HepG2 (cell line): ENCODE data around the gene MAST1.

Source experiments
- EP300 ChIP-seq, 3 experiments: sonication (generic) in 1 of 3; formaldehyde crosslinking in 1 of 3; IDR thresholded peaks; 2 replicates each; pipeline versions ENCODE4 v1.5.1 to v1.6.1; 2011 to 2020; ENCODE audit warnings: low read depth in 2 of 3, low read length in 2 of 3, borderline replicate concordance in 1 of 3, improper control_type of control experiment in 1 of 3, mild to moderate bottlenecking in 1 of 3, missing genetic modification reagents in 1 of 3, moderate library complexity in 1 of 3
- IKZF1 ChIP-seq: fragments of 450-650 bp; IDR thresholded peaks from 2 replicates; pipeline ENCODE4 v1.7.1; 2016
- KLF16 ChIP-seq, 2 experiments: sonication (generic) in 1 of 2; formaldehyde crosslinking in 1 of 2; IDR thresholded peaks; 2 replicates each; pipeline versions ENCODE4 v1.6.1 to v1.8.0; 2016 to 2023; ENCODE audit warnings: missing genetic modification reagents in 2 of 2, missing compliant biosample characterization in 1 of 2
- NR3C1 ChIP-seq: sonication (generic); formaldehyde crosslinking; IDR thresholded peaks from 2 replicates; pipeline ENCODE4 v1.4.0; 2020; ENCODE audit warnings: missing genetic modification reagents
- POLR2A ChIP-seq, 2 experiments: IDR thresholded peaks; 2 replicates each; pipeline ENCODE4 v1.6.1; 2011; ENCODE audit warnings: low read depth in 2 of 2, low read length in 2 of 2, mild to moderate bottlenecking in 1 of 2, moderate library complexity in 1 of 2; ENCODE audit not compliant: insufficient read depth in 1 of 2
- ZNF510 ChIP-seq: sonication (generic); formaldehyde crosslinking; IDR thresholded peaks from 2 replicates; pipeline ENCODE4 v1.4.0; 2020; ENCODE audit warnings: low read depth, mild to moderate bottlenecking, missing genetic modification reagents
- TF ChIP-seq, protein P1 (sequence below): IDR thresholded peaks from 2 replicates; pipeline ENCODE4 v1.6.1; 2012; ENCODE audit warnings: low read depth, low read length, improper control_type of control experiment
- TF ChIP-seq, protein P2 (sequence below): sonication (generic); formaldehyde crosslinking; IDR thresholded peaks from 2 replicates; pipeline ENCODE4 v1.5.0; 2020; ENCODE audit warnings: mild to moderate bottlenecking, missing genetic modification reagents, moderate library complexity
- TF ChIP-seq, protein P3 (sequence below): sonication (generic); formaldehyde crosslinking; IDR thresholded peaks from 2 replicates; pipeline ENCODE4 v1.4.0; 2020; ENCODE audit warnings: missing genetic modification reagents
- TF ChIP-seq, protein P4 (sequence below): sonication (generic); formaldehyde crosslinking; IDR thresholded peaks from 2 replicates; pipeline ENCODE4 v1.9.0; 2022; ENCODE audit warnings: low read depth, missing genetic modification reagents

DNA sequence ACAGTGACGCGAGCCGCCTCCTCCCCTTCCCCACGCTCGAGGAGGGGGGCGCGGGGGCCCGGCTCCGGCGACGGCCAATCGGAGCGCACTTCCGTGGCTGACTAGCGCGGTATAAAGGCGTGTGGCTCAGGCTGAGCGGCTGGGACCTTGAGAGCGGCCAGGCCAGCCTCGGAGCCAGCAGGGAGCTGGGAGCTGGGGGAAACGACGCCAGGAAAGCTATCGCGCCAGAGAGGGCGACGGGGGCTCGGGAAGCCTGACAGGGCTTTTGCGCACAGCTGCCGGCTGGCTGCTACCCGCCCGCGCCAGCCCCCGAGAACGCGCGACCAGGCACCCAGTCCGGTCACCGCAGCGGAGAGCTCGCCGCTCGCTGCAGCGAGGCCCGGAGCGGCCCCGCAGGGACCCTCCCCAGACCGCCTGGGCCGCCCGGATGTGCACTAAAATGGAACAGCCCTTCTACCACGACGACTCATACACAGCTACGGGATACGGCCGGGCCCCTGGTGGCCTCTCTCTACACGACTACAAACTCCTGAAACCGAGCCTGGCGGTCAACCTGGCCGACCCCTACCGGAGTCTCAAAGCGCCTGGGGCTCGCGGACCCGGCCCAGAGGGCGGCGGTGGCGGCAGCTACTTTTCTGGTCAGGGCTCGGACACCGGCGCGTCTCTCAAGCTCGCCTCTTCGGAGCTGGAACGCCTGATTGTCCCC is 46.8 kb upstream of the MAST1 start, which contains the start of gene JUNB:
- TF ChIP-seq EP300 (IDR thresholded peaks at IDR 0.05; ENCODE audit: low read depth in 2 of 2, low read length in 2 of 2) (peak; percentile 31 to 54; a peak in 1 of 4 replicates), EP300 (CRISPR knock-in tag; IDR thresholded peaks at IDR 0.05; ENCODE audit: borderline replicate concordance) (peak; percentile 74; the same call in 1 of the 2 replicates), POLR2A (IDR thresholded peaks at IDR 0.05; ENCODE audit: insufficient read depth in 1 of 2, low read depth in 2 of 2, low read length in 2 of 2) (peak; percentile 100), IKZF1 (no peak), ZNF510 (no peak), NR3C1 (CRISPR knock-in tag) (no peak), KLF16 (CRISPR knock-in tag; IDR thresholded peaks at IDR 0.05) (peak in 1 of 2 experiments; percentile 97; a peak in 1 of 4 replicates)
- TF ChIP-seq, protein P1, sequence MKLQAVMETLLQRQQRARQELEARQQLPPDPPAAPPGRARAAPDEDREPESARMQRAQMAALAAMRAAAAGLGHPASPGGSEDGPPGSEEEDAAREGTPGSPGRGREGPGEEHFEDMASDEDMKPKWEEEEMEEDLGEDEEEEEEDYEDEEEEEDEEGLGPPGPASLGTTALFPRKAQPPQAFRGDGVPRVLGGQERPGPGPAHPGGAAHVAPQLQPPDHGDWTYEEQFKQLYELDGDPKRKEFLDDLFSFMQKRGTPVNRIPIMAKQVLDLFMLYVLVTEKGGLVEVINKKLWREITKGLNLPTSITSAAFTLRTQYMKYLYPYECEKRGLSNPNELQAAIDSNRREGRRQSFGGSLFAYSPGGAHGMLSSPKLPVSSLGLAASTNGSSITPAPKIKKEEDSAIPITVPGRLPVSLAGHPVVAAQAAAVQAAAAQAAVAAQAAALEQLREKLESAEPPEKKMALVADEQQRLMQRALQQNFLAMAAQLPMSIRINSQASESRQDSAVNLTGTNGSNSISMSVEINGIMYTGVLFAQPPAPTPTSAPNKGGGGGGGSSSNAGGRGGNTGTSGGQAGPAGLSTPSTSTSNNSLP, result no peak
- TF ChIP-seq, protein P2, sequence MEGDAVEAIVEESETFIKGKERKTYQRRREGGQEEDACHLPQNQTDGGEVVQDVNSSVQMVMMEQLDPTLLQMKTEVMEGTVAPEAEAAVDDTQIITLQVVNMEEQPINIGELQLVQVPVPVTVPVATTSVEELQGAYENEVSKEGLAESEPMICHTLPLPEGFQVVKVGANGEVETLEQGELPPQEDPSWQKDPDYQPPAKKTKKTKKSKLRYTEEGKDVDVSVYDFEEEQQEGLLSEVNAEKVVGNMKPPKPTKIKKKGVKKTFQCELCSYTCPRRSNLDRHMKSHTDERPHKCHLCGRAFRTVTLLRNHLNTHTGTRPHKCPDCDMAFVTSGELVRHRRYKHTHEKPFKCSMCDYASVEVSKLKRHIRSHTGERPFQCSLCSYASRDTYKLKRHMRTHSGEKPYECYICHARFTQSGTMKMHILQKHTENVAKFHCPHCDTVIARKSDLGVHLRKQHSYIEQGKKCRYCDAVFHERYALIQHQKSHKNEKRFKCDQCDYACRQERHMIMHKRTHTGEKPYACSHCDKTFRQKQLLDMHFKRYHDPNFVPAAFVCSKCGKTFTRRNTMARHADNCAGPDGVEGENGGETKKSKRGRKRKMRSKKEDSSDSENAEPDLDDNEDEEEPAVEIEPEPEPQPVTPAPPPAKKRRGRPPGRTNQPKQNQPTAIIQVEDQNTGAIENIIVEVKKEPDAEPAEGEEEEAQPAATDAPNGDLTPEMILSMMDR (CRISPR knock-in tag), result peak; percentile 24
- TF ChIP-seq, protein P3, sequence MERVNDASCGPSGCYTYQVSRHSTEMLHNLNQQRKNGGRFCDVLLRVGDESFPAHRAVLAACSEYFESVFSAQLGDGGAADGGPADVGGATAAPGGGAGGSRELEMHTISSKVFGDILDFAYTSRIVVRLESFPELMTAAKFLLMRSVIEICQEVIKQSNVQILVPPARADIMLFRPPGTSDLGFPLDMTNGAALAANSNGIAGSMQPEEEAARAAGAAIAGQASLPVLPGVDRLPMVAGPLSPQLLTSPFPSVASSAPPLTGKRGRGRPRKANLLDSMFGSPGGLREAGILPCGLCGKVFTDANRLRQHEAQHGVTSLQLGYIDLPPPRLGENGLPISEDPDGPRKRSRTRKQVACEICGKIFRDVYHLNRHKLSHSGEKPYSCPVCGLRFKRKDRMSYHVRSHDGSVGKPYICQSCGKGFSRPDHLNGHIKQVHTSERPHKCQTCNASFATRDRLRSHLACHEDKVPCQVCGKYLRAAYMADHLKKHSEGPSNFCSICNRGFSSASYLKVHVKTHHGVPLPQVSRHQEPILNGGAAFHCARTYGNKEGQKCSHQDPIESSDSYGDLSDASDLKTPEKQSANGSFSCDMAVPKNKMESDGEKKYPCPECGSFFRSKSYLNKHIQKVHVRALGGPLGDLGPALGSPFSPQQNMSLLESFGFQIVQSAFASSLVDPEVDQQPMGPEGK (CRISPR knock-in tag), result peak; percentile 98
- TF ChIP-seq, protein P4, sequence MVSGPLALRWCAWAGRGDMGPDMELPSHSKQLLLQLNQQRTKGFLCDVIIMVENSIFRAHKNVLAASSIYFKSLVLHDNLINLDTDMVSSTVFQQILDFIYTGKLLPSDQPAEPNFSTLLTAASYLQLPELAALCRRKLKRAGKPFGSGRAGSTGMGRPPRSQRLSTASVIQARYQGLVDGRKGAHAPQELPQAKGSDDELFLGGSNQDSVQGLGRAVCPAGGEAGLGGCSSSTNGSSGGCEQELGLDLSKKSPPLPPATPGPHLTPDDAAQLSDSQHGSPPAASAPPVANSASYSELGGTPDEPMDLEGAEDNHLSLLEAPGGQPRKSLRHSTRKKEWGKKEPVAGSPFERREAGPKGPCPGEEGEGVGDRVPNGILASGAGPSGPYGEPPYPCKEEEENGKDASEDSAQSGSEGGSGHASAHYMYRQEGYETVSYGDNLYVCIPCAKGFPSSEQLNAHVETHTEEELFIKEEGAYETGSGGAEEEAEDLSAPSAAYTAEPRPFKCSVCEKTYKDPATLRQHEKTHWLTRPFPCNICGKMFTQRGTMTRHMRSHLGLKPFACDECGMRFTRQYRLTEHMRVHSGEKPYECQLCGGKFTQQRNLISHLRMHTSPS (CRISPR knock-in tag), result no peak
